ENCODE data around the gene ZBTB5.

- TF ChIP-seq CTCF (IDR thresholded peaks at IDR 0.05) = no peak
- TF ChIP-seq SIN3A (IDR thresholded peaks at IDR 0.05; ENCODE audit: borderline replicate concordance, insufficient read depth, low read depth, low read length) = no peak
- TF ChIP-seq POLR2AphosphoS5 (IDR thresholded peaks at IDR 0.05; ENCODE audit: low read depth, low read length) = no peak
- TF ChIP-seq TCF7L2 (IDR thresholded peaks at IDR 0.05; ENCODE audit: low read depth, low read length) = no peak
- TF ChIP-seq REST (IDR thresholded peaks at IDR 0.05; ENCODE audit: insufficient read depth in 1 of 2, low read depth in 2 of 2, low read length in 1 of 2) = no peak
These were observed 44.3 kb upstream of the ZBTB5 start for GRCh38 chr9:37509536-37509935.
